Neuron (in vitro differentiated cells): Measurements from ENCODE around the gene DIPK1C.

ENCODE experiments used
- H2AFZ ChIP-seq: one replicate; pipeline ENCODE4 v1.6.1; 2013; ENCODE audit warnings: low read depth, mild to moderate bottlenecking, inconsistent platforms, low read length, moderate library complexity
- H3K27me3 ChIP-seq: one replicate; pipeline ENCODE4 v1.6.1; 2013; ENCODE audit warnings: low read length; ENCODE audit not compliant: insufficient read depth
- H3K36me3 ChIP-seq: one replicate; pipeline ENCODE4 v1.6.1; 2013; ENCODE audit warnings: low read length; ENCODE audit not compliant: insufficient read depth
- H3K4me1 ChIP-seq: one replicate; pipeline ENCODE4 v1.6.1; 2013; ENCODE audit warnings: low read length; ENCODE audit not compliant: insufficient read depth
- H3K4me3 ChIP-seq: 2 replicates; pipeline ENCODE4 v1.5.1; 2013; ENCODE audit warnings: mild to moderate bottlenecking, low read length, moderate library complexity
- H3K9me3 ChIP-seq: one replicate; pipeline ENCODE4 v1.6.1; 2013; ENCODE audit warnings: low read length

DIPK1C gene

GRCh38 chr18:74396171-74397169 is 60.6 kb downstream of the DIPK1C start:
- Histone ChIP-seq H3K27me3 (peaks cover 13% of the 10 kb centered on the region), H3K4me3 (no peak overlapping the region), H3K4me1 (no peaks in the 10 kb centered on the region), H3K36me3 (no peaks in the 10 kb centered on the region), H3K9me3 (no peaks in the 10 kb centered on the region), H2AFZ (no peak overlapping the region)

DNA sequence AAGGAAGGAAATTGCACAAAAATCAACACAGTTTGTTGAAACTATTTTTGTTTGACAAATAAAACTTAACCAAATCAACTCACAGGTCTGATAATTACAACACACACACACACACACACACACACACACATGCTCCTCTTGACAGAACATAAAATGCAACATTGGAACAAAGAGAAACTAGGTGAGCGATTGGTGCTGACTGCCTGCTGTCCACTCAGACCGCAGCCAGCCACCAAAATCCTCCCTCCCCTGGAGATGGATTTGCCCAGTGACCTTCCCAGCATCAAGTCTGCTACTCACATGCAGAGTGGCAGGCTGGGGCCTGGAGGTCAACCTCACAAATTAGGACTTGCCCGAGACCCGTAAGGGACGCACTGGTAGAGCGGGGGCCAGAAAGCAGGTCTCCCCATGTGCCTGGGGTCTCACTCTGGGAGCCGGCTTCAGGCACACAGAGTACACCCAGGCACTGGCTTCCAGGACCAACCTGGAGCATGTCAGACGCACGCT is 61.4 kb downstream of the DIPK1C start:
- Histone ChIP-seq H2AFZ (no peak overlapping the region), H3K4me1 (no peaks in the 10 kb centered on the region), H3K36me3 (no peaks in the 10 kb centered on the region), H3K9me3 (no peaks in the 10 kb centered on the region), H3K27me3 (peaks cover 8% of the 10 kb centered on the region), H3K4me3 (no peak overlapping the region)

- Histone ChIP-seq H2AFZ (no peak overlapping the region), H3K4me1 (no peaks in the 10 kb centered on the region), H3K27me3 (peaks cover 7% of the 10 kb centered on the region), H3K9me3 (no peaks in the 10 kb centered on the region), H3K36me3 (no peaks in the 10 kb centered on the region), H3K4me3 (no peak overlapping the region)
Observed at GRCh38 chr18:74395006-74395405, 62.1 kb downstream of the DIPK1C start.

- Histone ChIP-seq H2AFZ (no peak overlapping the region), H3K4me3 (no peak overlapping the region), H3K36me3 (no peaks in the 10 kb centered on the region), H3K9me3 (no peaks in the 10 kb centered on the region), H3K27me3 (no peaks in the 10 kb centered on the region), H3K4me1 (no peaks in the 10 kb centered on the region)
Observed at GRCh38 chr18:74392323-74392722, 64.8 kb downstream of the DIPK1C start.

DNA sequence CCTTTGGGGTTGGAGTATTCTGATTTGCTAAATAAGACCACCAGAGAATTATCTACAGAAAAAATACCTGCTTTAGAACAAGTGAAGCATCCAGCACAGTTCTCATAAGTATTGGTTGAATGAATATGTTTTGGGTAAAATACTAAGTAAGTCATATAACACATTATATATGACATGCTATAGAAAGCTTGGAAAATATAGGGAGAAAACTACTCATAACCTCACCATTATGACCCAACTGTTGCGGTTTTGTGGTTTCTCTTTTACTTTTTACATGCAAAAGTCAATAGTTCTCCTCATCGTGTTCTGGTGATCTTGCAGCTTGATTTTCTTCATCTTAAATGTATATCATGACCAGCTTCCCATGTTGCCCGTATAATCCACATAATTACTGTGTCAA is 66.2 kb downstream of the DIPK1C start:
- Histone ChIP-seq H3K4me3 (no peak overlapping the region), H3K36me3 (no peaks in the 10 kb centered on the region), H3K9me3 (no peaks in the 10 kb centered on the region), H2AFZ (no peak overlapping the region), H3K27me3 (no peaks in the 10 kb centered on the region), H3K4me1 (no peaks in the 10 kb centered on the region)

- Histone ChIP-seq H2AFZ (no peak overlapping the region), H3K27me3 (no peaks in the 10 kb centered on the region), H3K36me3 (no peaks in the 10 kb centered on the region), H3K9me3 (no peaks in the 10 kb centered on the region), H3K4me3 (no peak overlapping the region), H3K4me1 (no peaks in the 10 kb centered on the region)
Observed at GRCh38 chr18:74389991-74390390, 67.1 kb downstream of the DIPK1C start.

DNA sequence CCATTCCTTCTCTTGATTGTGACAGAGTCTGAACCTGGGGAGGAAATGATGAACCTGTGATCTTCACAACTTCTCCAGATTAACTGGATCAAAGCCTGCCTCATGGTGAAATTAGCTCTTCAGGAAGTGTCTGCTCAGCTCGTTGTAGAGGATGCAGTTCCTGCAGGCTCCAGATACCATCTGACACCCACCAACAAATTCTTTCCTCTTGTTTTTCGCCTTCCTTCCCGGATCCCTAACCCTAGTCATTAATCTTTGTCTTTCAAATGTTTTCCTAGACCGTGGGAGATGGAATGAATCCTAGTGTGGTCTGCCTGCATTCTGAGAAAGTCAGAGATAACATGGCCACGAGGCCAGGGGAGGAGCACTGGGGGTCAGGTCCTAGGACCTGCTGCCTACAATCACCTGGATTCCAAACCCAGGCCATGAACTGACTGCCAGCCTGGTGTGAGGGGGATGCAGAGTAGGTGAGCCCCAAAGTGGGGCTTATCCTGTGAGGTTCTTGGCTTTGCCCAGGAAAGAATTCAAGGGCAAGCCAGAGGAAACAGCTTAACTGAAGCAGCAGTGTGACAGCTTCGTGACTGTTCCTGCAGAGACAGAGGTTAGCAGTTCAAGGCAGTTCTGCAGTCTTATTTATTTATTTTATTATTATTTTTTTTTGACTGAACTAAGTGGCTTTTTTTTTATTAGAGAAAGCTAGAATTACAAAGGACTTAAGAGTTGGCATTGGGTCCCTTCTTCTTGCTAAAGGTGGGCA is 67.8 kb downstream of the DIPK1C start:
- Histone ChIP-seq H2AFZ (no peak overlapping the region), H3K4me1 (no peaks in the 10 kb centered on the region), H3K27me3 (no peaks in the 10 kb centered on the region), H3K36me3 (no peaks in the 10 kb centered on the region), H3K9me3 (no peaks in the 10 kb centered on the region), H3K4me3 (no peak overlapping the region)

- Histone ChIP-seq H3K4me1 (no peaks in the 10 kb centered on the region), H3K27me3 (no peaks in the 10 kb centered on the region), H3K36me3 (no peaks in the 10 kb centered on the region), H3K4me3 (no peak overlapping the region), H2AFZ (no peak overlapping the region), H3K9me3 (no peaks in the 10 kb centered on the region)
Observed at GRCh38 chr18:74388227-74388626, 68.9 kb downstream of the DIPK1C start.

GRCh38 chr18:74387383-74387782 is 69.7 kb downstream of the DIPK1C start:
- H3K4me3 ChIP-seq, result no peak overlapping the region
- H3K36me3 ChIP-seq, result no peaks in the 10 kb centered on the region

More at GRCh38 chr18:74387383-74387782, 69.7 kb downstream of the DIPK1C start:
- H3K27me3 ChIP-seq, result no peaks in the 10 kb centered on the region
- H2AFZ ChIP-seq, result no peak overlapping the region
- H3K4me1 ChIP-seq, result no peaks in the 10 kb centered on the region
- no peaks in the 10 kb centered on the region for H3K9me3 ChIP-seq
